Psoas muscle (tissue), 8 donors: Measurements from ENCODE around the gene OR51I2. TPM values are rescaled to one million over a fixed set of nuclear protein-coding genes. Genes with fewer than 3 reads are reported as not detected.

ENCODE experiments used
- ATAC-seq, 4 donors: fragments of 200-7000 bp; cut with Tn5 transposase; one replicate each; pipeline ENCODE4 v1.9.1; 2020; ENCODE audit warnings: moderate library complexity in 3 of 4, mild to moderate bottlenecking in 2 of 4
- DNase-seq, 2 donors: peaks; one replicate each; pipeline ENCODE4 v3.0.0-alpha.2; 2020
- H3K27ac ChIP-seq: fragments of 200-600 bp; one replicate; pipeline ENCODE4 v1.8.0; 2022
- H3K27me3 ChIP-seq, 3 donors: fragments of 200-600 bp in 1 of 3; one replicate each; pipeline versions ENCODE4 v1.6.1 to v1.8.0; 2013 to 2022; ENCODE audit warnings: low read length in 2 of 3, mild to moderate bottlenecking in 2 of 3, moderate library complexity in 1 of 3; ENCODE audit not compliant: insufficient read depth in 3 of 3
- H3K36me3 ChIP-seq, 2 donors: fragments of 200-600 bp in 1 of 2; one replicate each; pipeline versions ENCODE4 v1.6.1 to v1.8.0; 2013 to 2022; ENCODE audit warnings: low read depth in 1 of 2, mild to moderate bottlenecking in 1 of 2, moderate library complexity in 1 of 2; ENCODE audit not compliant: insufficient read depth in 1 of 2
- H3K4me1 ChIP-seq: fragments of 200-600 bp; one replicate; pipeline ENCODE4 v1.8.0; 2022
- H3K4me3 ChIP-seq: fragments of 200-600 bp; one replicate; pipeline ENCODE4 v1.8.0; 2022; ENCODE audit warnings: mild to moderate bottlenecking
- H3K9me3 ChIP-seq: fragments of 200-600 bp; one replicate; pipeline ENCODE4 v1.8.0; 2022
- CTCF ChIP-seq: fragments of 200-600 bp; IDR thresholded peaks from one replicate; pipeline ENCODE4 v1.8.0; 2022; ENCODE audit warnings: antibody characterized with exemption
- WGBS, 3 donors: extraction: QIAGEN DNeasy Blood & Tissue Kit; methylation state at CpG; one replicate each; pipeline versions ENCODE4 v1.1.6 to v1.1.7; 2013; 5-methylcytosine and 5-hydroxymethylcytosine counted together
- intact Hi-C, 2 donors: fragments of 100-400 bp; cut with DNase I; formaldehyde crosslinking; loops; one replicate each; pipeline versions ENCODE4 v1.11.0 to v1.14.2; 2022
- polyA plus RNA-seq, 3 donors: library from polyadenylated mRNA; stranded (reverse); fragments of 200-250 nt; gene quantifications; one replicate each; pipeline ENCODE4 v1.2.3, GENCODE V29; 2013
- total RNA-seq, 4 donors: library from RNA; stranded (reverse); fragmentation: NEBNext Ultra II Directional in 2 of 4; extraction: Animal tissue kit (Norgen Biotek cat#: 25700) in 2 of 4; gene quantifications; one replicate each; pipeline versions ENCODE4 v1.2.1 to v1.2.4, GENCODE V29; 2021 to 2023
- donor health status: healthy with polysubstance abuse.
- donor health status: DM: no; HTN: no; CAD: no; lungs with moderate emphysema.
- donor health status: Bipolar disorder and iron deficiency.
- donor health status: healthy.
- donor health status: DM: yes; HTN: yes; CAD: no.
- donor health status: DM: no; HTN: no; CAD: no.
- donor health status: DM: no; HTN: no; CAD: no.
- donor health status: DM: yes; HTN: yes; CAD: no.

OR51I2 gene
- total and polyA plus RNA-seq, 7 donors: not detected

- 89% methylated on average over 14 of the region's 14 CpGs for WGBS, 3 donors
- ATAC-seq: no peak
- intact Hi-C loops: no loop called here
These were observed 12.0 kb downstream of the OR51I2 start for GRCh38 chr11:5460983-5461621.

GRCh38 chr11:5467527-5467926 lies 18.4 kb downstream of the OR51I2 start:
- DNase-seq (no peak), ATAC-seq (no peak)
- WGBS, 3 donors: 35 to 62% (median 42%) methylated on average over 2 of the region's 2 CpGs
- no peaks in the 10 kb centered on the region for H3K4me1 ChIP-seq
- H3K4me3 ChIP-seq: no peak overlapping the region
- H3K27me3 ChIP-seq: no peaks in the 10 kb centered on the region
- H3K36me3 ChIP-seq: no peaks in the 10 kb centered on the region
- no peak overlapping the region for H3K27ac ChIP-seq
- TF ChIP-seq CTCF: no peak
- H3K9me3 ChIP-seq: no peaks in the 10 kb centered on the region
- intact Hi-C loops: no loop called here

More at GRCh38 chr11:5460983-5461621, 12.0 kb downstream of the OR51I2 start:
- H3K27ac ChIP-seq: no peak overlapping the region
- no peaks in the 10 kb centered on the region for H3K27me3 ChIP-seq
- no peaks in the 10 kb centered on the region for H3K9me3 ChIP-seq
- H3K36me3 ChIP-seq: no peaks in the 10 kb centered on the region
- H3K4me1 ChIP-seq: no peaks in the 10 kb centered on the region
- H3K4me3 ChIP-seq: no peak overlapping the region
- peak in 1 of 2 donors; percentile 39 for DNase-seq
- TF ChIP-seq CTCF: no peak

GRCh38 chr11:5473921-5474320 lies 24.8 kb downstream of the OR51I2 start:
- Histone ChIP-seq H3K4me3 (no peak overlapping the region), H3K9me3 (no peaks in the 10 kb centered on the region), H3K4me1 (no peaks in the 10 kb centered on the region), H3K36me3 (no peaks in the 10 kb centered on the region), H3K27me3 (no peaks in the 10 kb centered on the region), H3K27ac (no peak overlapping the region)
- intact Hi-C loops: loop anchor here in 1 of 2 donors (10.0 kb wide), 1 partner anchor 331 kb away; the partner anchor contains the start of gene OR52N2
- ATAC-seq (no peak), DNase-seq (no peak)
- TF ChIP-seq CTCF: no peak

GRCh38 chr11:5476186-5476819 lies 27.2 kb downstream of the OR51I2 start:
- Histone ChIP-seq H3K36me3 (no peaks in the 10 kb centered on the region), H3K27ac (no peak overlapping the region), H3K4me3 (no peak overlapping the region), H3K9me3 (no peaks in the 10 kb centered on the region), H3K4me1 (no peaks in the 10 kb centered on the region), H3K27me3 (no peaks in the 10 kb centered on the region)
- no peak for DNase-seq
- intact Hi-C loops: loop anchor here (2.0 to 10.0 kb wide), 2 partner anchors 328 to 332 kb away; partner anchors contain the start of gene OR52N2 (in 2 of the 2)
- TF ChIP-seq CTCF: peak; percentile 64
- WGBS, 3 donors: 35 to 41% (median 38%) methylated on average over 2 of the region's 2 CpGs
- no peak for ATAC-seq
